NCI-H69 (cell line): ENCODE data around the gene MBNL1.
"Not testable (repeated sequence)": the region's sequence is repeated elsewhere in the genome, so short reads cannot be mapped to it uniquely, and the experiment has no call there.

Experiments used
- DNase-seq: peaks from one replicate; lab custom pipeline; 2025; lab: John Stamatoyannopoulos, UW

The MBNL1 gene

DNA sequence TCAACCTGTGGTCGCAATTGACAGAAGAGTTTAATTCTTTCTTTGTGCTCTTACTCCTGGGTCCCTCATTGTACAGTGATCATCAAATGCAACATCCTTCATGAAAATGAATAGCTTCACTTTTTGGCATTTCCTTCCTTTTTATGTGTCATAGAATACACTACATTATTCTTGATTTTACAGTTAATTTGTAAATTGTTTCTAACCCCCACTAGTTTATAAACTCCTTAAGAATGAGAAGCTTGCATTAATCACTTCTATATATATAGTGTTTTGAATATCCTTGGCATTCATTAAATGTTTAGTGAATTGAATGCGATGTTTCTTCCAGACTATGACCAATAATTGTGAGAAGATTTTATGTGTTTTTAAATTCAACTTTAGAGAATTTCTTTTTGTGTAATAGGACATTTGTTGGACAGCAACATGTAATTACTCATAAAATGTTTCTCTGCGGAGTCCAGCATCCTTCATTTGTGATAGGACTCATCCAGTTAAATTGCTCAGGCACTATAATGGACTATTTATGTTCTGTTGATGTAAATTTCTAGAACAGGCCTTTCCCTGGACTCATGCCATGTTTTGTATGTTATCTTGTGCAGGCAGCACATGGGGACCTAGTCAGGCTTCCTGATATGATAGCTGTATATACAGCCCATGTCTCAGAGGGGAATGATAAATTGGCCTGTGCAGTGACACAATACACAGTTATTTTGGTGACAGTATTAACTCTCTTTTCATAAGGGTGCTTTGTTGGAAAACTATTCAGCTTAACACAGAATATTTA lies 51.3 kb downstream of the MBNL1 start:
- DNase-seq, result peak; percentile 20

DNA sequence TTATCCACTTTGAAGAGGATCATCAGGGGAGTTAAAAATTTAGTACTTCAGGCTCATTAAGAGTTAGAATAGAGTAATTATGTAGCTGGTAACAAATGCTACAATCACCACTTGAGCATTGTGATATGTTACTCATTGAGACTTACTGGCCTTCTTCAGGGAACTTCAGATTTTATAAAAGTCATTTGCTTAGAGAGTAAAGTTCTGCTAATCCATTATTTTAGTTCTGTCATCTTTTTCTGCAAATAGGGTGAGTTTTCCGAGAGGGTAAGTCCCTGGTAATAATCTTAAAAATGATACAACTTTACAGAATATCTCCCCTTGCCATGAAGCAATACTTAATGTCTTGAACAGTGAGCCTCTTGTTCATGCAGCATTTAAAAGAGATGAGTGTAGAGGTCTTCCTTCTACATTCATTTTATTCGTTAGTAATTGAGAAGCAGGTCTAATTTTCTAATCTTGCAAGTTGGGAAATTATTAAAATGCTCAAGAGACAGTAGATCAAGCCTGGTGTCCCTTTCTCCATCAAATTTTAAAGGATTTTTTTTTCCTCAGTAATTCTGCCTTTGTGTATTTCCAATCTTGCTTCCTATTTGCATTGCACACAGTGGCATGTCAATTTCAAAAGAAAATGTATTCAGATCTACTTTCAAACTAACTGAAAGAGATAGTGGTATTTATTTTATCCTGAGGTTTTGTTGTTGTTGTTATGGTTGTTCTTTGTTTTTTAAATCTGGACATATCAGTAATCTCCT lies 52.6 kb downstream of the MBNL1 start:
- no peak for DNase-seq

DNA sequence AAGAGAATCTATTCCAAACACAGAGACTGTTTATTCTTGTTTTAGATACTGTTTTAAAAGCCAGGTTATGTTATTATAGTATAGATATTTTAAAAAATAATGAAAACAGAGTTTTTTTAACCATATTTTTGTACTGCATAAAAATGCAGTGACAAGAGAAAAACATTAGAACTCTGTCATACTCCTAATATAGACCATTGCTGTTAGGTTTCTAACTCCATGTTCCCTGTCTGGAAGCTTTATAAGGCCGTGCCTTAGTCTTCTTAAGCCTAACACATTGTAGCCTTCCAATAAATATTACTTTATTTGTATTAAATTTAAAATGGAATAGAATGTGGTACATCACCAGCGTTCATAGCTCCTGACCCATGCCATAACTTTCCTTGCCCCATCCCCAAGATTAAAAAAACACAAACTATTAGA lies 53.2 kb downstream of the MBNL1 start:
- no peak for DNase-seq

DNA sequence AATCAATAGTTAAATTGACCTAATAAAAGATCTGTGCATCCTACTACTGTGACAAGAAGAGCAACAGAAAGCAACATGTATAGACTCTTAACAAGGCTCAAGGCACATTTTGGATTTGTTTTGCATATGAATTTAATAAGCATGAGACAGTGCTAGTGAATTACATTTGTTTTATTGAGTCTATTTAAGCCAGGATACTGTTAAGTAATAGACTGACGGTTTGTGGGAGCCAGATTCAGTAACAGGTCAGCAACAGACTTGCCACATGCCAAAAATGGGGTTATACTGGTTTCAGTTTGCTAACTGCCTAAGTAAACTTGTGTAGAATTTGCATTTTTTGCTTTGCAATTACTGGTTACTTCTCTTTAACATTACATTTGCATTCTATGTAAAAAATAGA lies 54.0 kb downstream of the MBNL1 start:
- no peak for DNase-seq

DNA sequence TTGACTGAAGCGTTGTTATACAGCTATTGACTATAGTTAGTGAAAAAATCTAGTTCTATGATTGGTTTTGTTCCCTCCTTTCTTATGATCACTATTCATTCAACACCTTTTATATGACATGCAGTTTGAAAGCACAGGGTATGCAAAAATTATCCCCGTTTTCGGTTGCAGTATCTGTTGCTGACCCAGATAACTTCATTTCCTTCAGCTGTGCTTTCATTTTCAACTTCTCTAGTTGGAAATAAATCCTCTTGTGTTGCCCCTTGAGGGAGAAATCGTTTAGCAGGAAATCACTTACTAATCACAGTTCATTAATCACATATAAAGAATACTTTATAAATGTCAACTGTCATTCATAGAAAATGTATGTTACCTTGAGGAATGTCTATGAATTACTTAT lies 55.1 kb downstream of the MBNL1 start:
- DNase-seq, result no peak

DNA sequence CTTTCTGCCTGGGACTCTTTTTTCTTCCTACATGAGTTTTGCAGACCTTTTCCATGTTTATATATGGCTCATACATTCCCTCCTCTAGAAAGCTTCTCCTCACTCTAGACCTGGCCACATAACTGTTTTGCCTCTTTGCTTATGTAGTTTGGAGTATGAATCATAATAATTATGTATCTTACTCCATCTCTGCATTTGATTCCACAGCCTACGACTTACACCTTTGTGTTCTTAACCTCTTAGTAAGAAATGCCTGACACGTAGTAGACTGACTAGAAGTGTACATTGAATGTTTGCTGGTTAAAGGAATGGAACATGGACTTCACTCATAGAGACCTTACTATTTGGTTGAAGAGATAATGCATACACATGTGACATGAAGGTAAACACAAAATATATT lies 56.4 kb downstream of the MBNL1 start:
- no peak for DNase-seq

DNA sequence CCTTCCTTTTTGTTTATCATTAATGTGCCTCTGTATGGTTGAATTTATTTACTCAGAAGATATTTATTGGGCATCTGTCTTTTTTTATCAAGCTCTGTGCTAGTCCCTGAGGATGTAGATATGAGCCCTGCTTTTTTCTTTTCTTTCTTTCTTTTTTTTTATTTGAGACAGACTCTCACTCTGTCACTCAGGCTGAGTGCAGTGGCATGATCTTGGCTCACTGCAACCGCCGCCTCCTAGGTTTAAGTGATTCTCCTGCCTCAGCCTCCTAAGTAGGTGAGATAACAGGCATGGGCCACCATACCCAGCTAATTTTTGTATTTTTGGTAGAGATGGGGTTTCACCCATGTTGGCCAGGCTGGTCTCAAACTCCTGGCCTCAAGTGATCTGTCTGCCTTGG lies 58.5 kb downstream of the MBNL1 start:
- no peak for DNase-seq

DNA sequence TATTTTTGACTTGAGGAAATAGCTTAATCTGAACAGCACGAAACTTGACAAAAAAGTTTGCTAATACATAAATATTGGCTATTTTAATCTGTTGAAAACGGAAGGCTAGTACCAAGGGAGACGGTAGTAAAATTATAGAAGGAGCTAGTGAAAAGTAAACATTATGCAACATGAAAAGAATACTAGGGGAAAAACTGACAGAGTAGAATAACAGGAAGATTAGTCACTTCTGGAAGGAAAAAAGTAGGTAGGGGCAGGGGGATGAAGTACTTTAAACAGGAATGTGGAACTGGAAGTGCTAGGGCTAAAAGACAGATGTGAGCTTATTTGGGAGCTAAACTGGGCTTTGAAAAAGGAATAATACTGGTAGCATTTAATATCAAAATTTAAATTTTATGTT lies 60.1 kb downstream of the MBNL1 start:
- no peak for DNase-seq

DNA sequence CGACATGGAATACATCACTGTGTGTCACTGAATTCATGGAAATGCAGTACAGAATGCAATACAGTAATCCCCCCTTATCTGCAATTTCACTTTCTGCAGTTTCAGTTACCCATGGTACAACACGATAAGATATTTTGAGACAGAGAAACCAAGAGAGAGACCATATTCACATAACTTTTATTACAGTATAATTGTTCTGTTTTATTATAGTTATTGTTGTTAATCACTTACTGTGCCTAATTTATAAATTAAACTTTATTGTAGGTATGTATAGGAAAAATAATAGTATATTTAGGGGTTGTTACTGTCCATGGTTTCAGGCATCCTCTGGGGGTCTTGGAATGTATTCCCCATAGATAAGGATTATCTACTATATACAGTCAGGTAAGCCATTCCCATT lies 61.8 kb downstream of the MBNL1 start:
- no peak for DNase-seq

DNA sequence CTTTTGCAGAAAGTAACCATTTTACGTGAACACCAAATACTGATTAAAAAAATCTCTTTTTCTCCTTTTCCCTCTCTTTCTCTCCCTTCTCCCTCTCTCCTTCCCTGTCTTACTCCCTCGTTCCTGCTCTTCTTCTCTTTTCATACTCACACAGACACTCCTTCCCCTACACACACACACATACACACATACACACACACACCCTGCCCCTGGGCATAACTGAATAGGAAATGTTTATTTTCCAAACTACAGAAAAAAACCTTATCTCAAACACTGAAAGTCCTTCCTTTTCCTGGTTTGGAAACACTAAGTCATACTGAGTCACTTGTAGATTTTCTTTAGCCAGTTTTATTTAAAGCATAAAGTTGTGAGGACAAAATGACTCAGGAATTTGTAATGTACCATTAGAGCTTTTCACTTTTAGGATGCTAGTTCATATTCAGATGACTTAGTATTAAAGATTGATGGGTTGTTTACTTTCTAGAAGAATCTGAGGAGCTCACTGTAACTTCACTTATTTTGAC lies 62.4 kb downstream of the MBNL1 start:
- DNase-seq, result no peak

DNA sequence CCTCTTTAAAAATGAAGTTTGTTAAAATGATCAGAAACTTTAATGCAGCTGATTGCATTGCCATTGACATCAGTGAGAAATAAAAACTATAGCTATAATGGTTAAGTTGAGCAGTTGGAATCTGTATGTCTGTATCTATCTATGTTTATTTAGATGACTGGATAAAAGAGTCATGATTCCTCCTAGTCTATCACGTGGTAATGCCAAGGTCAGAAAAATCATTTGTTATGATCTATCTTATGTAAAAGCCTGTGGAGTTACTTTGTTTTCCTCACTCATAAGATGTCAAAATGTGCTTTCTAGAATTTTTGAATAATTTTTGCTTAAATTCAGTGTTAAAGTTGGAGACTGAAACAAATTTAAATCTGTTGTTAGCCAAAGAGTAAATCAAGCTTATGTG lies 63.3 kb downstream of the MBNL1 start:
- no peak for DNase-seq

DNA sequence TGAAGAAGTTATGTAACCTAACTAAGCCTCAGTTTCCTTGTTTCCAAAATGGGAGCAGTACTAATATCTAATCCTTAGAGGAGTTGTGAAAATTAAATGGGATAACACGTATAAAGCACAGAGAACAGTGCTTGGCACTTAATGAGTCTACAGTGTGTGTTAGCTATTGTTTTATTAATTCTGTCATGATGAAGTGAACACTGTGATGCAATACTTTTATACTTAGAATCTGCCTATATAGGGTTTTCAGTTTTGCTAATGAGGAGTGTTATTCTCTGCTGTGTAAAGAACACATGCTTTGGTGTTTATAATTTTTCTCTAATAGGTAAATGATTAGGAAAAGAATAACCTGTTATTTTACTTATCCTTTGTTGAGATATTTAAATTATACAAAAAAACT lies 65.2 kb downstream of the MBNL1 start:
- DNase-seq, result no peak

DNA sequence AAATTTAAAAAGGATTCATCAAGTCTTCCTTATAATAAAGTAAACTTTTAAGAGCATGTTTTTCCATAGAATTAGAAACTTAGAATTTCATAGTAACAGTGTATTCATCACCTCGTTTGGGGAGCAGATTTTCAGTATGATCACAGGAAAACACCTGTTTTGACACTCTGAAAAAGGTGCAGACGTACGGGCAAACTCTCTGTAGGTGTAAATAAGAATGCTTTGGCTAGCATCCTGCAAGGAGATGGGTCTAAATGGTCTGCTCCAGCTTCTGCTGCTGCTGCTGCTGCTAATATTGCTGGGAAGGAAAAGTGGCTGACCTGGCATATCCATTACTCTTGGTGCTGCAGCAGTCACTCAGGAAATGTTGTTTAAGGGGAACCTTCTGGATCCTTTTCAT lies 66.0 kb downstream of the MBNL1 start:
- DNase-seq, result no peak

DNA sequence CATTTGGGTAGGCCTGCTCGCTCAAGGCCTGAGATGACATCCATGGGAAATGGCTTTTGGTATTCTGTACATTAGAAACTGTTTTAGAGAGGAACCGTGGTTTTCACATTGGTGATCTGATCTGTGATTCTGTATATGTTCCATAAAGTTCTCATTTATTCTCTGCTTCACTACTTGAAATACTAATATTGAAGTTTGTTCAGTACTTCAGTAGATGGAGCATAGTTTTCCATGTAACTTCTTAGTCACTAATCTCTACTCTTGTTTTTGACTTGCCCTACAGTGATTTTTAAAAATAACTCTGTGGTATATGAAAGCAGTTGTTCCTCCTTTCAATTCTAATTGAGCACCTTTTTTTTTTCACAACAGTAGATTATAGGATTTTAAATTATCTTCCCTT lies 66.5 kb downstream of the MBNL1 start:
- no peak for DNase-seq

DNA sequence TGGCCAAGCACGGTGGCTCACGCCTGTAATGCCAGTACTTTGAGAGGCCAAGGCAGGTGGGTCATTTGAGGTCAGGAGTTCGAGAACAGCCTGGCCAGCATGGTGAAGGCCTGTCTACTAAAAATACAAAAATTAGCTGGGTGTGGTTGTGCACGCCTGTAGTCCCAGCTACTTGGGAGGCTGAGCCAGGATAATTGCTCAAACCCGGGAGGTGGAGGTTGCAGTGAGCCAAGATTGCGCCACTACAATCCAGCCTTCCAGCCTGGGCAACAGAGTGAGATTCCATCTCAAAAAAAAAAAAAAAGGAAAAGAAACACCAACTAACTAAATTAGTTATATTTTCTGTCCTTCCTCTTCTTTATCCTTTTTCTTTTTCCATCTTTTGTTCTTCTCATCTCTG lies 68.6 kb downstream of the MBNL1 start:
- DNase-seq, result not testable (repeated sequence)

DNA sequence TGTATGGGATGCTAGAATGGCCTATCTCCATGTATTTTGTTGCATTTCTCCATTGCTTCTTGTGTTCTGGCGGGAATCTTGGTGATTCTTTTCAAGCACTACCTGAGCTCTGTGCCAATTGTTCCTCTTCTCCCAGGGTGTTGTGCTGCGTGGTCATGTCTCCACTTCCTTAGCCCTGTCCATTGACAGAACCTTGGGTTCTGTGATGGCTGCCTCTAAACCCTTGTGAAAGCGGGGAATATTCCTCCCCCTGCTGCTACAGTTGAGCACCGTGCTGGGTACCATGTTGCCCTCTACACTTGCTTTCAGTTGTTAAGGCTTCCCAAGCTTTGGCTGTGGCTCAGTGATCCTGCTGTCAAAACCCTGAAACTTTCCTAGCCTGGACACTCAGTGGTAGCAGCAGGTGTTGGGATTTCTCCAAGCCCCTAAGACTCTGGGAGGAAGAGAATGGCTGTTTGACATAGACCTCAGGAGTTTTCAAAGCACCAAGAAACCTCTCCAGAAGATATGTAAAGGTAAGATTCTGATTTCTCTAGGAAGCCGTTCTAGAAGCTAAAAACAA lies 69.5 kb downstream of the MBNL1 start:
- no peak for DNase-seq

DNA sequence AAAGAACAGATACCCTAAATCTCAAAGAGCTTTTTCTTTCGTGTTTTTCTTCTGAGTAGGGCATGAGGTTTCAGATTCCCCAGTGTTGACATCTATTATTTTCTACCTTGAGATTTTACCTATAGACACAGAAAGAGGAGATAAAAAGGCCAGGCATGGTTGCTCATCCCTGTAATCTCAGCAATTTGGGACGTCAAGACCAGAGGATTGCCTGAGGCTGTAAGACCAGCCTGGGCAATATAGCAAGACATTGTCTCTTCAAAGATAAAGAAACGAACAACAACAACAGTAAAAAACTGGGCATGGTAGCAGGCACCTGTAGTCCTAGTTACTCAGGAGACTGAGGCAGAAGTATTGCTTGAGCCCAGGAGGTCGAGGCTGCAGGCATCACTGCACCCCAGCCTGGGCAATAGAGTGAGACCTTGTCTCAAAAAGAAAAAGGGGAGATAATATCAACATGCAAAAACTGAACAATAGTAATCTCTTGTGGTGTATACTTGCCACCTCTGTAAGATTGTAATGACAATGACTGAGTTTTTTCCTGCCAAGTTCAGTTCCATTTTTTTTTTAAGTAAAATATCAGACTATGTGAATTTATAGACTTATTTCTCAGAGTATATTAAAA lies 71.3 kb downstream of the MBNL1 start:
- DNase-seq, result no peak

DNA sequence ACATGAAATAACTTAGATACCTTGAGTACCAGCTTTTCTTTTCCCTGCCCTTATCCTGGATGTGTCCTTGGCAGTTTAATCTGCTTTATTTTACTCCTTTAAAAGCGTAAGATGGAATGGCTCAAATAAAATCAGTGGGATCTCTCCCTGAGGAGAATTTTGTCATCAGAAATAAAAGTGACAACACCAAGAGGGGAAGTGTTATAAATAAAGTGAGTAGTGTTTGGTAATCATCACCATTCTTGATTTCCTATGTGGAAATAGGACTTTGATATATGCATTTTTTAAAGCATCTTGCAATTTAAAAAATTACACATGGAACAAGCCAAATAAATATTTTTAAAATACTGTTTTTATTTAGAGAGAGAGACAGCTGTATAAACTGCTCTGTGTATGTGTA lies 76.5 kb downstream of the MBNL1 start:
- DNase-seq, result no peak

DNA sequence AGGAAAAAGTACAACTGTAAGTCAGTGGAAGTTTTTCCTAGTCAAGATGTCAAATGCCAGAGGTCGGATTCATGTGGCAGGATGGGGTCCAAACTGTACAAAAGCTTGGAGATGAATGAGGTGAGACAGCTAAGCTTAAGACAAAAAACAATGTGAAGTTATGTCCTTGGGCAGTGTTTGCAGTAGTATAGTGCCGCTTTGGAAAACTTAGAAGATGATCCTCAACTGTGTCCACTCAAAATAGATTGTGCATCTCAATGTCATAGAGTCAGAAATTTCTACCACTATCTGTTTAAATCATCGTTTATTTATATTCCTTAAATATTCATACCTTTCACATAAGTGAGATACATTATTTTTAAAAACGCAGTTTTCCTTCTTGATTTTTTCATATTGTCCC lies 77.3 kb downstream of the MBNL1 start:
- DNase-seq, result no peak

DNA sequence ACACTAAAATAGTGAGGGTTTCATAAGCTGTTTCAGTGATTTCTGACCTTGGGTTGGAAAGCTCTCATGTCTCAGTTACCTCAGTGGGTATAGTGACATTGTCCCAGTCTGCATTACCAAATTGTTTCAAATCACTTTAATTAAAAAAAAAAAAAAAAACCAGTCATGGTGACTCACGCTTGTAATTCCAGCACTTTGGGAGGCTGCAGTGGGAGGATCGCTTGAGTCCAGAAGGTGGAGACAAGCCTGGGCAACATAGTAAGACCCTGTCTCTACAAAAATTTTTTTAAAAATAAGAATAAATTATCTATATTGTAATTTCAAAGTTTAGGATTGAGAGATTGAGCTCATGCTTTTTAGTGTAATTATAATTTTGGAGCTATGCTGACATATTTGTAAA lies 78.0 kb downstream of the MBNL1 start:
- no peak for DNase-seq

DNA sequence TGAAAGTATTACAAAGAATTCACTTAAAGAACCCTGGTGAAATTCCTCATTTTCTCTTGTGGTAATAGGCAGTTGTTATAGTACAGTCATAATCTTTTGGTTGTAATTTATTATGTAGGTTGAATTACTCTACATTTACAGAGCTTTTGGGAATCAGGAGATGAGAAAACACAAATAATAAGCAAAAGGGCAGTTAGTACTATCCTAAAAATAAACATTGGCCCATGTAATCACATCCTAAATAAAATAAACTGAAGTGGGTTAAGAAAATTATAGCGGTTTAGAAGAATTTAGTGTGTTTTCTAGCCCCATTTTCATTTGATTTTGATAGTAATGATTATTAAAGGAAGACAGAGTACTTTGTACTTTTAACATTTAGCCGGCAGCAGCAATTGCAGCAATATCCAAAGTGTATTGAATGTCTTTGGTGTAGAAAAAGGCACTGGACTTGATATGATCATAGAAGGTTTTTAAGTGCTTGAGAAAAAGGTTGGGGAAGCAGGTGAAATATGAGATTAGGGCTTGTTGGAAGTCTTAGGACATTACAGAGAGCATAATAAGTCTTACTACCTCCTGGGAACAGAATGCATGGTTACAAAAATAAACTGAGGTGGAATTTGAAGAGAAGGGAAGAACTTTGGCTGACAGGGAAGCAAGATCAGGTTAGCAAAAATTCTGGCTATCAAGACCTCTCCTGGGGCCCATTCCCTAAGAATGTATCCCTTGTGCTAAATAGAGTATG lies 79.9 kb downstream of the MBNL1 start:
- no peak for DNase-seq

DNA sequence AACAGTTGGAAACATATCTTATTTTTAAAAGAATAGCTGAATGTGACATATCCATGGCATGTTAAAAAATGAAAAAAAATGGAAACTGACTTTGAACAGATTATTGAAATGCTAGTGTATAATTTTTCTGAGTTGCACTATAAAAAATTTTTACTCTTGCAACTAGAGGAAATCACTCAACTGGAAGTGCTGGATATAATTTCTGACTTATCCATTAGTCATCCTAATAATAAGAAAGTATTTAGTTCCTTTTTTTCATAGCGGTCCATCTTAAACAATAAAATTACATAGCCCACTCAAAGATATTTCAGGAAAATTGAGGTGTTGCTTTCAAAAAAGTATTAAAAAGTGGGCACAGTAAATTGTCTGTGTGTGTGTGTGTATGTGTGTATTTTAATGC lies 80.7 kb downstream of the MBNL1 start:
- no peak for DNase-seq
